Measurements from ENCODE around the gene USP17L19. TPM values are rescaled to one million over a fixed set of nuclear protein-coding genes. Genes with fewer than 3 reads are reported as not detected.
"Not testable (repeated sequence)": the region's sequence is repeated elsewhere in the genome, so short reads cannot be mapped to it uniquely, and the experiment has no call there.

USP17L19 gene
- total RNA-seq (ENCODE audit: insufficient read depth, low replicate concordance), result not detected

GRCh38 chr4:9253078-9253477, at the start of gene USP17L19:
USP17L19 (plus strand) TSS chr4:9253378; CDS start chr4:9253378, 0 bp downstream.
- not testable (repeated sequence) for DNase-seq (ENCODE audit: low spot score)

GRCh38 chr4:9210357-9210756, 42.8 kb upstream of the USP17L19 start, which contains the start of gene USP17L10:
USP17L10 (plus strand) TSS chr4:9210657; CDS start chr4:9210657, 0 bp downstream.
- not testable (repeated sequence) for DNase-seq (ENCODE audit: low spot score)

- not testable (repeated sequence) for DNase-seq (ENCODE audit: low spot score)
Observed at GRCh38 chr4:9214701-9215100, 38.5 kb upstream of the USP17L19 start.

- not testable (repeated sequence) for DNase-seq (ENCODE audit: low spot score)
Observed at GRCh38 chr4:9215105-9215504, 38.1 kb upstream of the USP17L19 start, which contains the start of gene USP17L11. USP17L11 (plus strand) TSS chr4:9215405; CDS start chr4:9215405, 0 bp downstream.

GRCh38 chr4:9219852-9220251, 33.3 kb upstream of the USP17L19 start, which contains the start of gene USP17L12:
USP17L12 (plus strand) TSS chr4:9220152; CDS start chr4:9220152, 0 bp downstream.
- DNase-seq (ENCODE audit: low spot score), result not testable (repeated sequence)

- not testable (repeated sequence) for DNase-seq (ENCODE audit: low spot score)
Observed at GRCh38 chr4:9224596-9224995, 28.6 kb upstream of the USP17L19 start, which contains the start of gene USP17L13. USP17L13 (plus strand) TSS chr4:9224896; CDS start chr4:9224896, 0 bp downstream.

GRCh38 chr4:9230249-9230648, 22.9 kb upstream of the USP17L19 start:
- not testable (repeated sequence) for DNase-seq (ENCODE audit: low spot score)

- not testable (repeated sequence) for DNase-seq (ENCODE audit: low spot score)
Observed at GRCh38 chr4:9234085-9234484, 19.1 kb upstream of the USP17L19 start, which contains the start of gene USP17L15. USP17L15 (plus strand) TSS chr4:9234385; CDS start chr4:9234385, 0 bp downstream.

GRCh38 chr4:9238461-9238860, 14.7 kb upstream of the USP17L19 start:
- DNase-seq (ENCODE audit: low spot score), result not testable (repeated sequence)

- not testable (repeated sequence) for DNase-seq (ENCODE audit: low spot score)
Observed at GRCh38 chr4:9243579-9243978, 9.6 kb upstream of the USP17L19 start, which contains the start of gene USP17L17. USP17L17 (plus strand) TSS chr4:9243879; CDS start chr4:9243879, 0 bp downstream.

- not testable (repeated sequence) for DNase-seq (ENCODE audit: low spot score)
Observed at GRCh38 chr4:9247953-9248680, 5.1 kb upstream of the USP17L19 start, which contains the start of gene USP17L18. USP17L18 (plus strand) TSS chr4:9248630; CDS start chr4:9248630, 0 bp downstream.

- not testable (repeated sequence) for DNase-seq (ENCODE audit: low spot score)
Observed at GRCh38 chr4:9257824-9258223, 4.6 kb downstream of the USP17L19 start, which contains the start of gene USP17L20. USP17L20 (plus strand) TSS chr4:9258124; CDS start chr4:9258124, 0 bp downstream.

- not testable (repeated sequence) for DNase-seq (ENCODE audit: low spot score)
Observed at GRCh38 chr4:9262572-9262971, 9.4 kb downstream of the USP17L19 start, which contains the start of gene USP17L21. USP17L21 (plus strand) TSS chr4:9262872; CDS start chr4:9262872, 0 bp downstream.

GRCh38 chr4:9267319-9267718, 14.1 kb downstream of the USP17L19 start, which contains the start of gene USP17L22:
USP17L22 (plus strand) TSS chr4:9267619; CDS start chr4:9267619, 0 bp downstream.
- not testable (repeated sequence) for DNase-seq (ENCODE audit: low spot score)

GRCh38 chr4:9271719-9272118, 18.5 kb downstream of the USP17L19 start:
- DNase-seq (ENCODE audit: low spot score), result not testable (repeated sequence)

Other genes with a start within 250 kb of the USP17L19 start
- not detected for gene FAM90A26, start 83.0 kb upstream of the USP17L19 start, total RNA-seq (ENCODE audit: insufficient read depth, low replicate concordance)
- not detected for gene USP17L10, start 42.7 kb upstream of the USP17L19 start, total RNA-seq (ENCODE audit: insufficient read depth, low replicate concordance)
- not detected for gene USP17L11, start 38.0 kb upstream of the USP17L19 start, total RNA-seq (ENCODE audit: insufficient read depth, low replicate concordance)
- not detected for gene USP17L12, start 33.2 kb upstream of the USP17L19 start, total RNA-seq (ENCODE audit: insufficient read depth, low replicate concordance)
- gene USP17L13, start 28.5 kb upstream of the USP17L19 start, total RNA-seq (ENCODE audit: insufficient read depth, low replicate concordance), result not detected
- gene USP17L15, start 19.0 kb upstream of the USP17L19 start, total RNA-seq (ENCODE audit: insufficient read depth, low replicate concordance), result 0.72 TPM
- not detected for gene USP17L17, start 9.5 kb upstream of the USP17L19 start, total RNA-seq (ENCODE audit: insufficient read depth, low replicate concordance)
- not detected for gene USP17L18, start 4.7 kb upstream of the USP17L19 start, total RNA-seq (ENCODE audit: insufficient read depth, low replicate concordance)
- not detected for gene USP17L20, start 4.7 kb downstream of the USP17L19 start, total RNA-seq (ENCODE audit: insufficient read depth, low replicate concordance)
- gene USP17L21, start 9.5 kb downstream of the USP17L19 start, total RNA-seq (ENCODE audit: insufficient read depth, low replicate concordance), result not detected
- 0.72 TPM for gene USP17L22, start 14.2 kb downstream of the USP17L19 start, total RNA-seq (ENCODE audit: insufficient read depth, low replicate concordance)
- not detected for gene USP17L24, start 71.8 kb downstream of the USP17L19 start, total RNA-seq (ENCODE audit: insufficient read depth, low replicate concordance)
- gene USP17L25, start 76.5 kb downstream of the USP17L19 start, total RNA-seq (ENCODE audit: insufficient read depth, low replicate concordance), result not detected
- not detected for gene USP17L26, start 81.3 kb downstream of the USP17L19 start, total RNA-seq (ENCODE audit: insufficient read depth, low replicate concordance)
- gene USP17L5, start 86.0 kb downstream of the USP17L19 start, total RNA-seq (ENCODE audit: insufficient read depth, low replicate concordance), result not detected
- not detected for gene USP17L27, start 90.8 kb downstream of the USP17L19 start, total RNA-seq (ENCODE audit: insufficient read depth, low replicate concordance)
- not detected for gene USP17L28, start 95.5 kb downstream of the USP17L19 start, total RNA-seq (ENCODE audit: insufficient read depth, low replicate concordance)
- not detected for gene USP17L29, start 100.3 kb downstream of the USP17L19 start, total RNA-seq (ENCODE audit: insufficient read depth, low replicate concordance)
- not detected for gene USP17L30, start 109.8 kb downstream of the USP17L19 start, total RNA-seq (ENCODE audit: insufficient read depth, low replicate concordance)
- not detected for gene DEFB131A, start 191.0 kb downstream of the USP17L19 start, total RNA-seq (ENCODE audit: insufficient read depth, low replicate concordance)

Measured in umbilical cord (tissue), 2 donors.